Suprapubic skin (tissue), 3 donors: Measurements from ENCODE around the gene COL28A1.

Experiments
- EP300 ChIP-seq: sonication (generic); formaldehyde crosslinking; IDR thresholded peaks from one replicate; pipeline ENCODE4 v1.6.1; 2017; ENCODE audit warnings: antibody characterized with exemption
- POLR2A ChIP-seq, 2 donors: fragments of 450-650 bp; IDR thresholded peaks; one replicate each; pipeline ENCODE4 v1.6.1; 2017; ENCODE audit warnings: antibody characterized with exemption in 2 of 2, mild to moderate bottlenecking in 2 of 2, moderate library complexity in 2 of 2
- TF ChIP-seq, protein P1 (sequence below), 2 donors: fragments of 200-600 bp in 1 of 2; fragments of 450-650 bp in 1 of 2; sonication (generic) in 1 of 2; IDR thresholded peaks; one replicate each; pipeline ENCODE4 v1.5.1; 2016 to 2019; ENCODE audit warnings: antibody characterized with exemption in 2 of 2, mild to moderate bottlenecking in 1 of 2, moderate library complexity in 1 of 2

DNA sequence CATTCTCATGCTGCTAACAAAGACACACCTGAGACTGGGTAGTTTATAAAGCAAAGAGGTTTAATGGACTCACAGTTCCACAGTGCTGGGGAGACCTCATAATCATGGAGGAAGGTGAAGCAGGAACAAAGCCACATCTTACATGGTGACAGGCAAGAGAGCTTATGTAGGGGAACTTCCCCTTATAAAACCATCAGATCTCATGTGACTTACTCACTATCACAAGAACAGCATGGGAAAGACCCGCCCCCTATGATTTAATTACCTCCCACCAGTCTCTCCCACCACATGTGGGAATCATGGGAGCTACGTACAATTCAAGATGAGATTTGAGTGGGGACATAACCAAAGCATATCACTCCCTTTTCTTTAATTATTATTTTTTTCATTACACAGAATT lies 16.6 kb downstream of the COL28A1 start:
- TF ChIP-seq, protein P1, sequence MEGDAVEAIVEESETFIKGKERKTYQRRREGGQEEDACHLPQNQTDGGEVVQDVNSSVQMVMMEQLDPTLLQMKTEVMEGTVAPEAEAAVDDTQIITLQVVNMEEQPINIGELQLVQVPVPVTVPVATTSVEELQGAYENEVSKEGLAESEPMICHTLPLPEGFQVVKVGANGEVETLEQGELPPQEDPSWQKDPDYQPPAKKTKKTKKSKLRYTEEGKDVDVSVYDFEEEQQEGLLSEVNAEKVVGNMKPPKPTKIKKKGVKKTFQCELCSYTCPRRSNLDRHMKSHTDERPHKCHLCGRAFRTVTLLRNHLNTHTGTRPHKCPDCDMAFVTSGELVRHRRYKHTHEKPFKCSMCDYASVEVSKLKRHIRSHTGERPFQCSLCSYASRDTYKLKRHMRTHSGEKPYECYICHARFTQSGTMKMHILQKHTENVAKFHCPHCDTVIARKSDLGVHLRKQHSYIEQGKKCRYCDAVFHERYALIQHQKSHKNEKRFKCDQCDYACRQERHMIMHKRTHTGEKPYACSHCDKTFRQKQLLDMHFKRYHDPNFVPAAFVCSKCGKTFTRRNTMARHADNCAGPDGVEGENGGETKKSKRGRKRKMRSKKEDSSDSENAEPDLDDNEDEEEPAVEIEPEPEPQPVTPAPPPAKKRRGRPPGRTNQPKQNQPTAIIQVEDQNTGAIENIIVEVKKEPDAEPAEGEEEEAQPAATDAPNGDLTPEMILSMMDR (IDR thresholded peaks at IDR 0.05) = no peak
- no peak for TF ChIP-seq EP300
- no peak for TF ChIP-seq POLR2A (IDR thresholded peaks at IDR 0.05)
